Measurements from ENCODE around the gene TMEM95.
A peak's percentile ranks its signal among the peaks of the same experiment; 100 is the strongest.
"Not testable (repeated sequence)": the region's sequence is repeated elsewhere in the genome, so short reads cannot be mapped to it uniquely, and the experiment has no call there.

The TMEM95 gene

GRCh38 chr17:7327056-7327455, 27.9 kb upstream of the TMEM95 start:
- Histone ChIP-seq H3K27ac (ENCODE audit: low read length) (no peak overlapping the region), H3K36me3 (ENCODE audit: control insufficient read depth in 1 of 2, insufficient read depth in 2 of 2, low read length in 2 of 2) (peaks cover 30 to 45% of the 10 kb centered on the region in 2 donors), H3K4me3 (ENCODE audit: low read depth in 1 of 2, low read length in 2 of 2) (no peak overlapping the region), H3K9me3 (ENCODE audit: control insufficient read depth in 1 of 2, low read length in 2 of 2) (no peaks in the 10 kb centered on the region), H3K4me1 (ENCODE audit: control insufficient read depth in 1 of 2, insufficient read depth in 2 of 2, low read length in 2 of 2) (peaks cover 8 to 20% of the 10 kb centered on the region in 2 donors), H3K27me3 (ENCODE audit: low read depth, low read length) (no peaks in the 10 kb centered on the region)

DNA sequence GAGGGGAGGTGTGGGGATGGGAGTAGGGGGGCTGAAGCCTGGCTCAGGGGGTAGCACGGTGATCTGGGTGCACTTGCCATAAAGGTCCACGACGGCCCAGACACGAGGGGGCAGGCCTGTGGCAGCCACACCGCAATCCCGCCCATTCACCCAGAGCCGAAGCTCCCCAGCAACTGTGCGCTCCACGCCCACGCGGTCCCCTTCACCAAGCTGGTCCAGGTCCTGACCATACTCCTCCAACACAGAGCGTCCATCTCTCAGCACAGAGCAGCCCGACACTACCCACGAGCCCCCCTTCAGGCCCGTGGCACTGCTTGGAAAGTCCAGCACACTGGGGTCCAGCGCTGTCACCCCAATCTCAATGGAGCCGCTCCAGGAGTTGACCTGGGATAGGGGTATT, 27.5 kb upstream of the TMEM95 start:
- Histone ChIP-seq H3K9me3 (ENCODE audit: control insufficient read depth in 1 of 2, low read length in 2 of 2) (no peaks in the 10 kb centered on the region), H3K4me3 (ENCODE audit: low read depth in 1 of 2, low read length in 2 of 2) (no peak overlapping the region), H3K4me1 (ENCODE audit: control insufficient read depth in 1 of 2, insufficient read depth in 2 of 2, low read length in 2 of 2) (peaks cover 8 to 20% of the 10 kb centered on the region in 2 donors), H3K27me3 (ENCODE audit: low read depth, low read length) (no peaks in the 10 kb centered on the region), H3K27ac (ENCODE audit: low read length) (no peak overlapping the region), H3K36me3 (ENCODE audit: control insufficient read depth in 1 of 2, insufficient read depth in 2 of 2, low read length in 2 of 2) (peaks cover 27 to 41% of the 10 kb centered on the region in 2 donors)

GRCh38 chr17:7328009-7328408, 26.9 kb upstream of the TMEM95 start:
- Histone ChIP-seq H3K27ac (ENCODE audit: low read length) (peak overlapping the region; percentile 94), H3K4me3 (ENCODE audit: low read depth in 1 of 2, low read length in 2 of 2) (peak overlapping the region; percentile 26 to 88), H3K4me1 (ENCODE audit: control insufficient read depth in 1 of 2, insufficient read depth in 2 of 2, low read length in 2 of 2) (peaks cover 8 to 20% of the 10 kb centered on the region in 2 donors), H3K27me3 (ENCODE audit: low read depth, low read length) (no peaks in the 10 kb centered on the region), H3K9me3 (ENCODE audit: control insufficient read depth in 1 of 2, low read length in 2 of 2) (no peaks in the 10 kb centered on the region), H3K36me3 (ENCODE audit: control insufficient read depth in 1 of 2, insufficient read depth in 2 of 2, low read length in 2 of 2) (peaks cover 22 to 36% of the 10 kb centered on the region in 2 donors)

DNA sequence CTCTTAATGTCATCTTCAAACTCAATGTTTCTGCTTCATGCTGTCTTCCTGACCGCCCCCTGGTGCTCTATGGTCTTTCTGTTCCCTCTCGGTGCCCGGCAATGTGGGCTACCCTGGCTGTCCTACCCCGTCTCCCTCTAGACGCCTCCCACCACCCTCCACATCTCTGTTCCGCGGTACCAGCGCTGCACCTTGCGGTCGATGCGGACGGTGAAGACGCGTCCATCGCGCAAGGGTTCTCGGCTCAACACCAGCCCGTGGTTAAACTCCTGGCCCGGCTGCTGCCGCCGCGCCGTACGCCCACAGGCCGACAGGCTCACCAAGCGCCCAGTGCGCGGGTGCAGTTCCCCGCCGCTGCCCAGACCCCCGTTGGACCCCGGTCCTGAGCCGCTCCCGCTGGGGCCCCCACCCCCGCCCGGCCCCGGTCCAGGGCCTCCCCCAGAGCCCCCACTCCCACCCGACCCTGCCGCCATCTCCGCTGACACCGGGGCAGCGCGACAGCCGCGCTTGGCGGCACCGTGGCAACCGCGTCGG, 26.0 kb upstream of the TMEM95 start, which contains the start of gene NEURL4:
Gene NEURL4, minus strand, starts transcription at position 496 of the 534 bp plus-strand sequence. Its CDS starts 23 bp downstream, at position 473.
- H3K4me3 ChIP-seq (ENCODE audit: low read depth in 1 of 2, low read length in 2 of 2), result peak within 1 kb of the TSS; percentile 88 to 94
- peaks cover 15 to 27% of the 10 kb centered on the region in 2 donors for H3K36me3 ChIP-seq (ENCODE audit: control insufficient read depth in 1 of 2, insufficient read depth in 2 of 2, low read length in 2 of 2)
- H3K27ac ChIP-seq (ENCODE audit: low read length), result peak within 1 kb of the TSS; percentile 94
- peaks cover 8 to 20% of the 10 kb centered on the region in 2 donors for H3K4me1 ChIP-seq (ENCODE audit: control insufficient read depth in 1 of 2, insufficient read depth in 2 of 2, low read length in 2 of 2)
- H3K9me3 ChIP-seq (ENCODE audit: control insufficient read depth in 1 of 2, low read length in 2 of 2), result no peaks in the 10 kb centered on the region
- no peaks in the 10 kb centered on the region for H3K27me3 ChIP-seq (ENCODE audit: low read depth, low read length)

- Histone ChIP-seq H3K4me3 (ENCODE audit: low read depth in 1 of 2, low read length in 2 of 2) (peak overlapping the region; percentile 88 to 93), H3K27ac (ENCODE audit: low read length) (peak overlapping the region; percentile 94), H3K9me3 (ENCODE audit: control insufficient read depth in 1 of 2, low read length in 2 of 2) (no peaks in the 10 kb centered on the region), H3K36me3 (ENCODE audit: control insufficient read depth in 1 of 2, insufficient read depth in 2 of 2, low read length in 2 of 2) (peaks cover 13 to 21% of the 10 kb centered on the region in 2 donors), H3K27me3 (ENCODE audit: low read depth, low read length) (no peaks in the 10 kb centered on the region), H3K4me1 (ENCODE audit: control insufficient read depth in 1 of 2, insufficient read depth in 2 of 2, low read length in 2 of 2) (peaks cover 8 to 20% of the 10 kb centered on the region in 2 donors)
These were observed 25.5 kb upstream of the TMEM95 start for GRCh38 chr17:7329374-7329996.

DNA sequence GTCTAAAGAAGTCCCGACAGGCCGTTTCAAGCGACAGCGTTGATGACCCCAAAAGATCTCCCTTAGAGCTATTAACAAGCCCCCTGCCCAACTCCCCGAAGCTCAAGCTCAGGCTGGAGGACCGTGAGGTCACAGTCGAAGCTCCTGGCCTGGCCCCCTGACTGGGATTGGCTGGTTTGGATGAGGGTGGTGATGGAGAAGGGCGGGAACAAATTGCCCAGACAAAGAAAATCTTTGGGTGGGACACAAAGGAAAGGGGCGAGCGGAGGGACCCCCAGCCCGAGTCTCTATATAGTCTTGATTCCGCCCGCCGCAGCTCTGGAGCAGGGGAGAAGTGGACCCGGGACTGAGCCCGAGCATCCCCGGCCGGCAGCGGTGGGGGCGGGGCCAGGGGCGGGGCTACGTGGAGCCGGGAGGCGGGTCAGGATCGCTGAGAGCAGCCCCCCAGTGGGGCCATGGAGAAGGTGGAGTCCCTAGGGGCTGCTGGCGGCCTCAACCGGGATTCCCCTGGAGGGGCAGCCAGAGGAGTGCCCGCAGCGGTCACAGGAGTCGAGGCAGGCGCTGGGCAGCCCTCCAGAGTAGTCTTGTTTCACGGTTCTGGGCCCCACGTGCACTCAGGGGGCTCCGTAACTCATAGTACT, 24.8 kb upstream of the TMEM95 start:
- peak overlapping the region; percentile 94 for H3K27ac ChIP-seq (ENCODE audit: low read length)
- peaks cover 8 to 20% of the 10 kb centered on the region in 2 donors for H3K4me1 ChIP-seq (ENCODE audit: control insufficient read depth in 1 of 2, insufficient read depth in 2 of 2, low read length in 2 of 2)
- peaks cover 10 to 16% of the 10 kb centered on the region in 2 donors for H3K36me3 ChIP-seq (ENCODE audit: control insufficient read depth in 1 of 2, insufficient read depth in 2 of 2, low read length in 2 of 2)
- H3K4me3 ChIP-seq (ENCODE audit: low read depth in 1 of 2, low read length in 2 of 2), result peak overlapping the region; percentile 88 to 93
- no peaks in the 10 kb centered on the region for H3K27me3 ChIP-seq (ENCODE audit: low read depth, low read length)
- H3K9me3 ChIP-seq (ENCODE audit: control insufficient read depth in 1 of 2, low read length in 2 of 2), result no peaks in the 10 kb centered on the region

GRCh38 chr17:7330638-7331015, 24.3 kb upstream of the TMEM95 start:
- H3K27me3 ChIP-seq (ENCODE audit: low read depth, low read length), result no peaks in the 10 kb centered on the region
- peaks cover 8 to 20% of the 10 kb centered on the region in 2 donors for H3K4me1 ChIP-seq (ENCODE audit: control insufficient read depth in 1 of 2, insufficient read depth in 2 of 2, low read length in 2 of 2)
- no peak overlapping the region for H3K27ac ChIP-seq (ENCODE audit: low read length)
- no peaks in the 10 kb centered on the region for H3K9me3 ChIP-seq (ENCODE audit: control insufficient read depth in 1 of 2, low read length in 2 of 2)
- peak overlapping the region; percentile 88 to 93 for H3K4me3 ChIP-seq (ENCODE audit: low read depth in 1 of 2, low read length in 2 of 2)
- peaks cover 9 to 10% of the 10 kb centered on the region in 2 donors for H3K36me3 ChIP-seq (ENCODE audit: control insufficient read depth in 1 of 2, insufficient read depth in 2 of 2, low read length in 2 of 2)

- no peak overlapping the region for H3K27ac ChIP-seq (ENCODE audit: low read length)
- no peaks in the 10 kb centered on the region for H3K9me3 ChIP-seq (ENCODE audit: control insufficient read depth in 1 of 2, low read length in 2 of 2)
These were observed 22.8 kb upstream of the TMEM95 start for GRCh38 chr17:7332111-7332510.

GRCh38 chr17:7332600-7333069, 22.3 kb upstream of the TMEM95 start:
- peaks cover 8 to 20% of the 10 kb centered on the region in 2 donors for H3K4me1 ChIP-seq (ENCODE audit: control insufficient read depth in 1 of 2, insufficient read depth in 2 of 2, low read length in 2 of 2)
- not testable (repeated sequence) for H3K27ac ChIP-seq (ENCODE audit: low read length)

More at GRCh38 chr17:7332111-7332510, 22.8 kb upstream of the TMEM95 start:
- H3K4me1 ChIP-seq (ENCODE audit: control insufficient read depth in 1 of 2, insufficient read depth in 2 of 2, low read length in 2 of 2), result peaks cover 8 to 20% of the 10 kb centered on the region in 2 donors
- H3K36me3 ChIP-seq (ENCODE audit: control insufficient read depth in 1 of 2, insufficient read depth in 2 of 2, low read length in 2 of 2), result no peaks in the 10 kb centered on the region
- no peaks in the 10 kb centered on the region for H3K27me3 ChIP-seq (ENCODE audit: low read depth, low read length)
- H3K4me3 ChIP-seq (ENCODE audit: low read depth in 1 of 2, low read length in 2 of 2), result no peak overlapping the region

DNA sequence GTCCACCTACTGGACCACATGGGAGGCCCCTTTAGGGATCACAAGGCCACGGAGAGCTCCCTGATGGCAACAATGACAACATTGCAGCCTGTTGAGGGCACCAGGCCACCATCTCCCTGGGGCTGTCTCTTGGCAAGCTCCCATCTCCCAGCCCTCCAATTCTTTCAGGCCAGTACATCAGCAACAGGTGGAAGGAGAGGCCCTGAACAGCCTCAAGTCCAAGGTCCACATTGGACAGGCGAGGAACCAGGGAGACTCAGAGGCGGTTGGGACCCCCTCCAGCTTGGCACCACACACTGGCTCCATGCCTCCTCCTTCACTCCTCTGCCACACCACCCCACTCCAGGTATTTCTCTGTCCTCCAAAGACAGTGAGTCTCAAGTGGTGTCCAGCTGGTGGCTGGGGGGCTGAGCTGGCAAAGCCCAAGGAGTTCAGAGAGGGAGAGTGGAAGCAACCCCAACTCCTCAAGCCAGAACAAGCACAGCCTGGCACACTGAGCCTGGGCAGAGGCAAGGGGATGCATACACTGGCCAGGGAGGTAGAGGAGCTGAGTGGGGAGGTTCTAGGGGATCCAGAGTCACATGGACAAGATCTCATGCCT, 19.9 kb upstream of the TMEM95 start:
- H3K9me3 ChIP-seq (ENCODE audit: control insufficient read depth in 1 of 2, low read length in 2 of 2), result no peaks in the 10 kb centered on the region

More at GRCh38 chr17:7332600-7333069, 22.3 kb upstream of the TMEM95 start:
- H3K36me3 ChIP-seq (ENCODE audit: control insufficient read depth in 1 of 2, insufficient read depth in 2 of 2, low read length in 2 of 2); H3K4me3 ChIP-seq (ENCODE audit: low read depth in 1 of 2, low read length in 2 of 2); H3K27me3 ChIP-seq (ENCODE audit: low read depth, low read length); H3K9me3 ChIP-seq (ENCODE audit: control insufficient read depth in 1 of 2, low read length in 2 of 2): not testable (repeated sequence)

GRCh38 chr17:7335765-7336164, 19.2 kb upstream of the TMEM95 start:
- not testable (repeated sequence) for H3K27ac ChIP-seq (ENCODE audit: low read length); H3K9me3 ChIP-seq (ENCODE audit: control insufficient read depth in 1 of 2, low read length in 2 of 2); H3K27me3 ChIP-seq (ENCODE audit: low read depth, low read length); H3K4me1 ChIP-seq (ENCODE audit: control insufficient read depth in 1 of 2, insufficient read depth in 2 of 2, low read length in 2 of 2); H3K36me3 ChIP-seq (ENCODE audit: control insufficient read depth in 1 of 2, insufficient read depth in 2 of 2, low read length in 2 of 2); H3K4me3 ChIP-seq (ENCODE audit: low read depth in 1 of 2, low read length in 2 of 2)

More for the DNA sequence above, 19.9 kb upstream of the TMEM95 start:
- Histone ChIP-seq H3K4me1 (ENCODE audit: control insufficient read depth in 1 of 2, insufficient read depth in 2 of 2, low read length in 2 of 2) (peaks cover 0 to 7% of the 10 kb centered on the region in 2 donors), H3K27me3 (ENCODE audit: low read depth, low read length) (peaks cover 2% of the 10 kb centered on the region), H3K27ac (ENCODE audit: low read length) (no peak overlapping the region), H3K4me3 (ENCODE audit: low read depth in 1 of 2, low read length in 2 of 2) (no peak overlapping the region), H3K36me3 (ENCODE audit: control insufficient read depth in 1 of 2, insufficient read depth in 2 of 2, low read length in 2 of 2) (no peaks in the 10 kb centered on the region)
